Body of pancreas (tissue), 4 donors: ENCODE results near the gene STAT4.

Experiments used
- POLR2A ChIP-seq, 3 donors: fragments of 450-650 bp; IDR thresholded peaks; one replicate each; pipeline ENCODE4 v1.6.1; 2016; ENCODE audit warnings: antibody characterized with exemption in 3 of 3, mild to moderate bottlenecking in 2 of 3
- TF ChIP-seq, protein P1 (sequence below), 7 experiments: fragments of 450-650 bp in 4 of 7; fragments of 200-600 bp in 3 of 7; sonication (generic) in 3 of 7; IDR thresholded peaks; one replicate each; pipeline ENCODE4 v1.5.1; 2016 to 2019; ENCODE audit warnings: antibody characterized with exemption in 7 of 7

DNA sequence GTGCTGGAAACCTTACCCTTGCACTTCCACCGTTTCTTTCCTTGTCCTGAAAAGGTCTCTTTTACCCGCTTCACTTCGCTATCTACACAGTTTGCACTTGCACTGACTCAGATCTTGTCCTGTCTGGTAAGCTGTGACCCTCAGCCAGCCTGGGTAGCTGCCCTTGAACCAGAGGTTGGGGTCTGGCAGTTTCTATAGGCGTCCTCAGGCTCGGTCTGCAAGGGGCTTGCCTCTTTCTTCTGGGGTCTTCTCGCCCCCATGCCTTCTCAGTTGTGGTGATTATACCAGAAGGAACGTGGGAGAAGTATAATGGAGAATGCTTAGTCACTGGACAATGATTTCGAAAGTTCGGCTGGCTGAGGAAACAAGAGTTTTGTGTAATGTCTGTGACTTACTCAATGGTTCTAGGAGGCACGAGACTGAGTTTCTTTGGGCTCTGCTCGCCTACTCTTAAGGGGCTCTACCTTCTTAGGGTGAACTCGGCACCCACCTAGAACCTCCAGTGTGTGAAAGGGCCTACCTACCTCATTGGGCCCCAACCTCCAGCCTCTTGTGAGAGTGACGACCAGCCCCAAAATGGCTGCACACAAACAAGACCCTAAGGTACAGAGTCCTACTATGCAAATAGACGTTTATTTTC lies 129.9 kb downstream of the STAT4 start:
- TF ChIP-seq, protein P1, sequence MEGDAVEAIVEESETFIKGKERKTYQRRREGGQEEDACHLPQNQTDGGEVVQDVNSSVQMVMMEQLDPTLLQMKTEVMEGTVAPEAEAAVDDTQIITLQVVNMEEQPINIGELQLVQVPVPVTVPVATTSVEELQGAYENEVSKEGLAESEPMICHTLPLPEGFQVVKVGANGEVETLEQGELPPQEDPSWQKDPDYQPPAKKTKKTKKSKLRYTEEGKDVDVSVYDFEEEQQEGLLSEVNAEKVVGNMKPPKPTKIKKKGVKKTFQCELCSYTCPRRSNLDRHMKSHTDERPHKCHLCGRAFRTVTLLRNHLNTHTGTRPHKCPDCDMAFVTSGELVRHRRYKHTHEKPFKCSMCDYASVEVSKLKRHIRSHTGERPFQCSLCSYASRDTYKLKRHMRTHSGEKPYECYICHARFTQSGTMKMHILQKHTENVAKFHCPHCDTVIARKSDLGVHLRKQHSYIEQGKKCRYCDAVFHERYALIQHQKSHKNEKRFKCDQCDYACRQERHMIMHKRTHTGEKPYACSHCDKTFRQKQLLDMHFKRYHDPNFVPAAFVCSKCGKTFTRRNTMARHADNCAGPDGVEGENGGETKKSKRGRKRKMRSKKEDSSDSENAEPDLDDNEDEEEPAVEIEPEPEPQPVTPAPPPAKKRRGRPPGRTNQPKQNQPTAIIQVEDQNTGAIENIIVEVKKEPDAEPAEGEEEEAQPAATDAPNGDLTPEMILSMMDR (IDR thresholded peaks at IDR 0.05) = no peak
- TF ChIP-seq POLR2A (IDR thresholded peaks at IDR 0.05) = peak in 1 of 3 donors; percentile 21
